ENCODE data around the gene KIF3C. TPM values are rescaled to one million over a fixed set of nuclear protein-coding genes. Genes with fewer than 3 reads are reported as not detected.

KIF3C gene
- total RNA-seq, 1 donor from 2014 or later, result 10.2 TPM

DNA sequence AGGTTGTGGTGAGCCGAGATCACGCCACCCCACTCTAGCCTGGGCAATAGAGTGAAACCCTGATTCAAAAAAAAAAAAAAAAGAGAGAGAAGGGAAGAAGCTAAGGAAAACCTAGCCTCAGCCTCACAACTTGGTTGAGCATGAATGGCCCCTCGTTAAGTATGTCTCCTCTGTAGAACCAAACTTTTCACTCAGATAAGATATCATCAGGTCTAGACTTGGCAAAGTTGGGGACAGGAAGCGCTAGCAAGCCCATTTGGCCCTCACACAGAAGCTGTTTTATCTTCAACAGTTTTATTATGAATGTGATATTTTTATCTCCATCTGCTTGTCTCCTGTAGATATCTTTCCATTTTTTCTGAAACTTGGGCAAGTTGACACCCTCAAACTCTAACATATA, 100.5 kb downstream of the KIF3C start:
- intact Hi-C loops (cut with micrococcal nuclease), result no loop called here

DNA sequence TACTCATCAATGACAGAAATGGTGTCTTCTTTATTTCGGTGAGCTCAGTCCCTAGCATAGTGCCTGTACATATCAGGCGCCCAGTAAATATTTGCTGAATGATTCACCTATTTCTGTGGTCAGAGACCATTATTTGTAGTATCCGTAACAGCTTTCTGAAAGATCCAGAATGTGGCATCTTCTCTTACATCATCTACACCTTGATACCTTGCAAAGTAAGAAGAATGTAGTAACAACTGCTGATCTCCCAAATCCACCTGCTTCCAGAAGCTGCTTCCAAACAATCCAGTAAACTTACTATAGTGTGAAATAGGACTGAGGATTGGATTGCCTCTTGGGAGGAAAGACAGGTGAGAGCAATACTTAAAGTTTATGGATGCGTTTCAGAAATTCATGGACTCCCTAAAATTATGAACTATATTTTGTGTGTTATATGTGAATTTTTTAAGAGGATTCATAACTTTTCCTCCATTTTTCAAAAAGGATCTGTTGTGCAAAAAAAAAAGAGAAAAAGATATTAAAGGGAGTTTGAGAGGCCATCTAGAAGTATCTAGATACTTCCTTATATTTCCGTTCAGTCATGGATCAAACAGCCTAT, 103.1 kb downstream of the KIF3C start:
- intact Hi-C loops (cut with micrococcal nuclease), result loop anchor here (2.0 to 5.0 kb wide), 5 partner anchors 38 to 468 kb away; partner anchors contain the start of genes ADGRF3, HADHA, HADHB and KIF3C

DNA sequence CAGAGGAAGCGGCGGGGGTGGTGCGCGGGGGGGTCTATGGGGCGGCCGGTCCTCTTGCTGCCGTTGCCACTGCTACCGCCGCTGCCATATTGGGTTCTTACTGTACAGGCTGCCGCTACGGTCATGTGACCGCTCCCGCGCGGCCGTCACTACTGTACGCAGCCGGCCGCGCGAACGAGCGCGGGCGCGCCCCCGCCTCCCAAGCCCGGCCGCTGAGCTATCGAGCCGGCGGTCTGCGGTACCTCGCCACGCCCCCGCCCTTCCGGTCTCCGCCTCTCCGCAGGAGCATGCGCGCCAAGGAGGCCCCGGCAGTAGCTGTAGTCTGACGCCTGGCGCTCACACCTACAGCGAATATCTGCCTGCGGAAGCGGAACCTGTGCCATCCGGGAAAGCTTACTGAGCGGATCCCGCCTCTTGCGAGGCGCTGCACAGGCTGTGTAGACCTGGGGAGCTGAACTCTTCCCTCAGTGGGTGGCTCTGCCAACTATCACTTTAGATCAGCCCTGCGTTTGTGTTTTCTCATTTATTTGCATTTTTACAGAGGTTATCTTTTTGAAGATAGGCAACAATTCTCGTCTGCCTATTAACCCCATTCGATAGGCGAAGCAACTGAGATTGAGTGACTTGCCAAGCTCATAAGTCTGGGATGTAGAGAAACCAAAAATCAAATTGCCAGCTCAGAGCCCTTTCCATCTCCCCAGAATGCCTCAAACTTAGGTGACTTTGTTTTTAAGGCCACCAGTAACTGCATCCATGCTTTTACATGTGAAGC, 103.8 kb downstream of the KIF3C start, which contains the start of gene ASXL2:
Gene ASXL2, minus strand, starts transcription at position 127 of the 772 bp plus-strand sequence. CDS start 265 bp downstream, outside the sequence.
- intact Hi-C loops (cut with micrococcal nuclease), result loop anchor here (1.0 to 5.0 kb wide), 8 partner anchors 26 to 469 kb away; partner anchors contain the start of genes ADGRF3, DTNB, HADHA and HADHB

DNA sequence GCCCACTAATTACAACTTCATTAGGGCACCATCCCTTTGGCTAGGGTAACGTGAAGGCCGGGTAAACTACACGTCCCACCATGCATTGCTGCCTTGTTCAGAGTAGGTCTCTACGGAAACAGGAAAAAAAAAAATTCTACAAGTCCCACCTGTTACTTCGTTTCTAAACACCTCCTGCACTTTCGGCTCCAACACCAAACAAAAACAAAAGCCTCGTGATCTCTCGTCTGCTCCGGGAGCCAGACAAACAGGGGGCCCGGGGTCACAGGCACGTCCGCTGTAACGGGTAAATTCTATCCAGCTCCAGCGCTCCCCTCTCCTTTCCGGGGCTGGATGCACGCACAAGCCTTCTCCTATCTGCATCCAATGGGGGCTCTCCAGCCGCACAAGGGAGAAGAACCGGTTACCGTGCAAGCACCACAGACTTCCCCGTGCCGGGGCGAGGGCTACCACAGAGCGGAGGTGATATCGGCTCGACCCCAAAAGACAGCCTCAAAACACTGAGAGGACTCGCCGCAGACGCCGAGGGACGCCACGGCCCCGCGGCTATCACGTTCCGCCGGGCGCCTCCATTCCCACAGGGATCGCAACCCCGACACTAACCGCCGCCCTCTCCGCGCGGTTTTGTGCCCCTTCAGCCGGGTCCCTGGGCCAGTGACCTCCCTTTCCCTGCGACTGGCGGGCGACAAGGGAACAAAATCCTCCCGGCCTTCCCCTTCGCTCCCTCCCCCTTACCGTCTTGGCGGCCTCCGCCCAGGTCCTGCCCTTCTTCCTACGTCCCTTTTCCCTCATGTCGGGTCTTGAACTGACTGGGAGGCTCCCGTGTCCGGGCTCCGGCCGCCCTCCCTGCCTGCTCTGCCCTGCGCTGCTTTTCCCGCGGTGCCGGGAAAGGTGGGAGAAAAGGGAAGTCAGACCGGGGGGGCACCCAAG, 104.6 kb downstream of the KIF3C start:
- intact Hi-C loops (cut with micrococcal nuclease), result loop anchor here (1.0 to 5.0 kb wide), 8 partner anchors 25 to 470 kb away; partner anchors contain the start of genes ADGRF3, DTNB, HADHA and HADHB

Other genes with a start within 250 kb of the KIF3C start
- 35.2 and 39.4 TPM in 2 replicates for gene ASXL2, start 104.0 kb downstream of the KIF3C start, total RNA-seq
- gene RAB10, start 51.6 kb upstream of the KIF3C start, total RNA-seq, result 115 and 119 TPM in 2 replicates
- 4.1 and 5.3 TPM in 2 replicates for gene GAREM2, start 190.6 kb upstream of the KIF3C start, total RNA-seq

All from T-helper 2 cell treated with Interferon-gamma antibody and Interleukin-4, amounts not matched to agents 100 ng/mL and 5 ng/mL, for 36 hours (primary cell).